Renal pelvis (tissue), 4 donors: Measurements from ENCODE around the gene PPP1R15B. TPM values are rescaled to one million over a fixed set of nuclear protein-coding genes. Genes with fewer than 3 reads are reported as not detected.

Source experiments
- DNase-seq: peaks from one replicate; pipeline ENCODE4 v3.0.0-alpha.2; 2013
- polyA plus RNA-seq, 3 donors: library from polyadenylated mRNA; unstranded; fragments of 120-200 nt; gene quantifications; one replicate each; pipeline ENCODE4 v1.2.1, GENCODE V29; 2013; ENCODE audit not compliant: insufficient read length in 3 of 3

Gene PPP1R15B
- polyA plus RNA-seq, 3 donors: 33.8 to 40.9 (median 38.6) TPM

DNA sequence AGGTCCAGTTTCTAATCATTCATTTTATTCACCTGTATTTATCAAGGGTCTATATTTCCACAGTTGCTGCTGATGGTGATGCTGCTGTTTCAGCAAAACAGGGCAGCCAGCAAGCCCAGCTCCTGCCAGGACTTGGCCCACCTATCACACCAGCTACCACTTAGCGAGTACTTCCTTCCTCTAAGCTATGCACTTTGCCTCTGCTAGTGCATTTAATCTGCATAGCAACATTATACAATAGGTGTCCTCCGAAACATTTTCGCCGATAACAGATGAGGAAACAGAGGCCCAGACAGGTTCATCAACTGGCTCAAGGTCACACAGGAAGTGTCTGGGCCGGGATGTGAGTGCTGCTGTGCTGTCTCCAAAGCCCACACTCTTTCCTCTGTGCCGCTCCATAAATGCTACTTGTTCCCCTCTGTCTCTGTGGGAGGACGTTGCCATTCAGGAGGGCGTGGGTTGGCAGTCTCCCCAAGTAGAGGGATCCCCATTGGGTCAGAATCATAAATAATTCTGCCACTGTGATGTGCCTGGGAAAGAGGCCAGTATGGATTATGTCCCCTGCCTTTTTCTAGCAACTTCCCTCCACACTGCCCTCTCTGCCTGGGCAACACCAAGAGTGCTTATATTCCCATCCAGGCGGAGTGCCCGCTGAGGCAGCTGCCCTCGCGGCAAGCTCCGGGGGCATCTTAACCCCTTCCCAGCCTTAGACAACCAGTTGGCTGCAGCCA lies 42.5 kb downstream of the PPP1R15B start:
- DNase-seq: no peak

DNA sequence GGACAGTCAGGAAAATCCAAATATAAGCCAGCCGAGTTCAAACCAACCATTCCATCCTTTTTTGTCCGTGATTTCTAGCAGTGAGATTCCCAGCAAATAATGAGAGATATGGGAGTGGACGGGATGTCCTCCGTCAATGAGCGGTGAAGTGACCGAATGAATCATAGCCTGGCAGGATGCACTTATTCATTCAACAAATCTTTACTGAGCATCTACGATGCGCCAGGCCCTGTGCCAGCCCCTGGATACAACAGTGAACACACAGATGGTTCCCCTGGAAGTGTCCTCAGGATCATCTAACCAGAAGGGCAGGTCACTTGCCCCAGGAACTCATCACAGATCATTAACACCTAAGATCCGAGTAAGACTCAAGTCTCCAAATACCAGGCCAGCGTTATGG lies 43.7 kb downstream of the PPP1R15B start:
- DNase-seq: no peak

DNA sequence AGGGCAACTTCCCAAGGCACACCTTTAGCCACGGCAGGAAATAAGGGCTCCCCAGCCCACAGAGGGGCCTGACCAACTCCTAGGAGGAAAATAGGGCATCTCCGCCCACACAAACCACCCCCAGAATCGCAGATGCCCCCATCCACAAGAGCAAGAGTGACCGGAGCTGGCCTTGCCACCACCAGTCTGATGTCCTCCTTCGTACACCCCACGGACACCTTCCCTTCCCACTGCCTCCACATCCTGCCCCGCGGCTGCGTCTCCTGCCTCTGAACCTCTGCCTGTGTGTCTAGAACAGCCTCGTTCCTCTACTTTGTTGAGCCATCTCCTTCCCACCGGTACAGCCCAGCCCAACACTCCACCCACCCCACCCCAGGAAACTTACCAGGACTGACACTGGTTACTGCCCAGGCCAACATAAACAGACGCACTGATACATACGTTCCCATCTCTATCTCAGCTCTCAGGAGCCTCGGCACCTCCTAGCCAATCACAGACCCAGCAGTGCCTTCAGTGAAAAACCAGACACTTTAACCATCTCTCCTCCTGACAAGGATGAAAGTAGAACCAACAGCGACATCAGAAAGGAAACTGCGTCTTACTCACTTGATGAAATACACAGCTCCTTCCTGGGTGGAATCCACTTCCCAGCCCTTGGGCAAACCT lies 44.3 kb downstream of the PPP1R15B start:
- no peak for DNase-seq

DNA sequence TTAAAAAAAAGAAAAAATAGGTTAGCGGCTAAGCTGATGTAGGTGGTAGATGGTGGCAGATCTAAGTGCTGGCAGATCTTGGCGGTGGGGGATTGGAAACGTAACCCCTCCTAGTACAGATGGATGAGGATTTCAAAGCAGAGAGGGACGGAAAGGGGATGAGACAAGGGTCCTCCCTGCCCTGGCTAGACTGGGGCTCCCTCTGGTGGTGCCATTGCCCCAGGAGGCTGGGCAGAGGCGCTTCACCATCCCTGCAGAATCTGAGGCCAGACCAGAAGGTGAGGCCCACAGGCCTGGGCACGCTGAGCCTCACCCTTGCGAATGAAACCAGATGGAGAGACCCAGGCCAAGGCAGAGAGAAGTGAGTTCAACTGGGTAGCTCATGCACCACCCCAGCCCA lies 44.9 kb downstream of the PPP1R15B start:
- no peak for DNase-seq

DNA sequence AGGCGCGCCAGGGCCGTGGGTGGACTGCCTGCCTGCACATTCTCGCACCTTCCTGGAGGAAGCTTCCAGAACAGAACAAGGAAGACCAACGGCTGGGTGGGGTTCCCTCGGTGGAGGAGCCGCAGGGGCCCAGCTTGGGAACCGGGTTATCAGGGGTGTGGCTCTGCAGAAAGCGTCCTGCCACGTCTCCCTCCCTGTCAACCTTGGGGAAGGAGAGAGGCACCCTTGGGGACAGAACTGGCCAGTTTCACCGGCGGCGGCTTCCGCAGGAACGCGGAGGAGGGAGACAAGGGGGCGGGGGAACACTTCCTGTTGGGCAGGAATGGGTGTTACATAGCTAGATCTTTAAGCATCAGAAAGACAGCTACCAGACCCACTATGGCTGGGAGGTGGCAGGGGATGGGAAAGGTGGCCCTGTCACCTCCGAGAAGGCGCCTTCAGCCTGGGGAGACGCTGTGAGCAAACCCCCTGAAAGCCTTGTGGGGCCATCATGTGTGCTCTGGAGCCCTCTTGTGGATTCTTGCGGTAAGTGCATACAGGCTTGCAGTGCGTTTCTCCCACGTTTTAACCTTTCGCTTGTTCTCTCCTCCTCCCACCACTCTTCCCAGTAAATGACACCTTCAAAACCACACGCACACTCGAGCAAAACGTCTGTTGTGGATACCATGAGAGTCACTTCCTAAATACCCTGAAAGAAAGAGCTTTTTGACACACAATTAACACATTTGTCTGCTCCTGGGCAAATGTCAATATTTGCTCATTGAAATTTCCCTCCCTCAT lies 48.1 kb downstream of the PPP1R15B start:
- no peak for DNase-seq

DNA sequence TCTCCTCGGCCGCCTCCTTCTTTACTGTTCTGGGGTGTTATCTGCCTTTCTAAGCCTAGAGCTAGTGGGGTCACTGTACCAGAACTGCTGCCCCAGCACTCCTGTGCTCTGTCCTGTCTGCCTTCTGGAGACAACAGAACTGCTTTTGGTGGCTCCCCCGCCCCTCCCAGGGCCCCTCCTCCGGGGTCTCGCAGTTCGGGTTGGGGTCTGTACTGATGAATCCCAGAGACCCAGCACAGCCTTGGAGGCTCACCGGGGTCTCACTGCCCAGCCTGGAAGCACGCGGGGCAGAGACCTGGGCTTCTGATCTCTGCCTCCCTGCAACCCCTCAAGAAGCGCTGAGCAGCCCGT lies 48.7 kb downstream of the PPP1R15B start:
- no peak for DNase-seq

DNA sequence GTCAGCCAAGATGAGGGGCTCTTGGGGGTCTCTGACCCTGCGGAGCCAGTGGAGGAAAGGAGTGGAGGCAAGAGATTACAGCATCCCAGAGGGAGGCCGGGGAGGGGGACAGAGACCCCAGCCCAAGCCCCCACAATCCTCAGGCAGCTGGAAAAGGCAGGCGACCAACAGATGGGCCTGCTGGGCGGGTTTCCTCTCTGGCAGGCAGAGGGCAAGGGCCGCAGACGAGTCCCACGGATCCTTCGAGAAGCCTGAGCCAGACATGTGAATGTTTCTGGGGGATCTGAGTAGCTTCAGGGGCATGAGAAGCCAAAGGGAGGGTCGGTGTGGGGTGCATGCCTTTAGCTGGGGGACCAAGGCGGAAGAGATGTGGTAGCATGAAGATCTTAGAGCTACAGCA lies 49.8 kb downstream of the PPP1R15B start:
- no peak for DNase-seq

DNA sequence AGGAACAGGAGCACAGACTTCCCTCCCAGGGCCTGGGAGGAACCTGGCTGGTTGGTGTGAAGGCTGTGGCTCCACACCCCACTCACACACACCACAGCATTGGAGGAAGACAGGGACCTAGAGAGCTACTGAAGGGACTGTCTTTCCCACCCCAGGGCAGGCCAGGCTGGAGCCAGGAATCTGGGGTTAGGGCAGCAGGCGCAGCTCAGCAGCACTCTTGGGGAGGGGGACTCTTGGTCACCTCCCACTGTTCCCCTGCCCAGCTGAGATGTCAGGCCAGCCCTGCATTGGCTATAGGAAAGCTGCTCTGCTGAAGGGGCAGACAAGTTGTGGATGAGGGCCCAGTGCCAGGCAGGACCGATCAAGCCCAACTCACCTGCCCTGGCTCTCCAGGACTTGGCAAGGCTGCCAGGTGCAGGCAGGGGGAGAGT lies 50.3 kb downstream of the PPP1R15B start:
- DNase-seq: no peak

DNA sequence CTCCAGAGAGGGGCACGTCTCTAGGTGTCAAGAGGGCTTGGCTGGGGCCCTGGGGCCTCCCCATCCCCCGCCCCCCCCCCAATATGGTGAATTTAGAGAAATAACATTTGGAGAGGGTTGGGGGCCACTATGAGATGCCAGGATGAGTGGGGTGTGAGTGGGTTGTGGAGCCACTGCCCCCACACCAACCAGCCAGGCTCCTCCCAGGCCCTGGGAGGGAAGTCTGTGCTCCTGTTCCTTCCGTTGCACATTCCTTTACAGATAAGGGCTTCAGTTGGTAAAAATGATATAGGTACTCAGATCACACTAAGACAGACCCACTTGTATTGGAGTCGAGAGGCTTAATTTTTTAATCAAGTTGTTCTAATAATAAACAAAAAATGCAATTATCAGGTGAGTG lies 51.3 kb downstream of the PPP1R15B start:
- DNase-seq: no peak

DNA sequence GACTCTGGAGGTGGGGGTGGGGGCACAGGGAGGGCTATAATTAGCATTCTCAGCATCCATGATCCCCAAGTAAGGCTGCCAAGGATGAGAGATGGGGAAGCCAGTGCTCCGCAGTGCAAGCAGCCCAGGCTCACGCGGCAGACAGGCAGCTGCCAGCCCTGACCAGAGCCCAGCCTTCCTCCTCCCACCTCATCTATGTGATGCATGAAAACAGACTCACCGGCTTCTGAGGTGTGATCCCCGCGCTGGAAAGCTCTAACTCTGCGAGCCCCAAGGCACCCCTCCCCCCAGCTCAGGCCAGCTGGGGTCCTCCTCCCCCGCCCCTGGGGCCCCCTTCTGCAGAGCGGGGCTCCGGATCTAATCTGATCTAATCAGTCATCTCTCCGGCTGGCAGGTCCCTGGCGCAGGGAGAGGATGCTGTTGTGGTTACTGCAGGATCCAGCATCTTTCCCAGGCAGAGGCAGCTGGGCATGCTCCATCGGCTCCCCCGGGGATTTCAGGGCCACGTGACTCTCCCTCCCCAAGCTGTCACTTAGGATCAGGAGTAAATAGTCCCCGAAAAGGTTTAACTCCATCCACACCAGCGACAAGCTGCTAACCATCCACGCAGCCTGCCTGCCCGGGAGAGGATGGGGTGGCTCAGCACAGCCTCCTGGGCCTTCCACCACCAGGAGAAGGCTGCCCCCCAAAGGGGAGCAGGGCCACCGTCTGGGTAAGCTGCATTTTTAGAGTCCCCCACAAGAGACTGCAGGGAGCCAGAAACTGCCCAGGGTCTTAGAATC lies 52.0 kb downstream of the PPP1R15B start, which contains the start of gene PLEKHA6:
TSS of gene PLEKHA6 (minus strand) at position 456 of the 782 bp plus-strand sequence. CDS start 86,202 bp downstream, outside the sequence.
- peak; percentile 69 for DNase-seq

DNA sequence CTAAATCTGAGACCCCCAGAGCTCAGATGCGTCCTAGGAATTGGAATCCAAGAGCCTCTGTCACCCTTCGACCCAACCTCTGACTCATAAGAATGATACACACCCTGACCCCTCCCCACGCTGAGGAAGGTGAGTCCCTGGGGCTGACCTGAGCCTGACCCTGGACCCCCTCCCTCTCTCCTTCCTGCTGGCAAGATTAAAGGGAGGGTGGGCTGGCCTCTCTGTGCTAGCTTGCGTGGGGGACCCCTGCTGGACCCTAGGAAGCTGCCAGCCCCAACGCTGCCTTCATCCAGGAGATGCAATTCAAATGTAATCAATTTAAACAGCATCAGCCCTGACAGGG lies 52.5 kb downstream of the PPP1R15B start:
- no peak for DNase-seq

DNA sequence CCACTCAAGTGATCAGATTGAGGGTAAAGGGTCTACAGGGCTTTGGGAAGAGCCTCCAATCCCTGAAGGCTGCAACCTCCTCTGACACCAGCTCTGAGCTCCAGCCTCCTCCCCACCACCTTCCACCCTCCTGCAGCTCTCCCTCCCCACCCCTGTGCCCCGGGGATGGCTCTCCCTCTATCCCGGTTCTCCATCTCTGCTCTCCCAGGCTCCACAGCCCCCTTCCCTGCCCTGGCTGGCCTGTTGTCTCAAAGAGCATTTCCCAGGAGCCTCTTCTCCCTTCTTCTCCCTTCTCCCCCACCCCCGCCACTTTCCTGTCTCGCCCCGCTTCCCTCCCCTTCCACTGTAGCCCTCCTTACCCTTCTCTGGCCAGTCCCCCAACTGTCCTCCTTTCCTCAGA lies 53.0 kb downstream of the PPP1R15B start:
- no peak for DNase-seq

DNA sequence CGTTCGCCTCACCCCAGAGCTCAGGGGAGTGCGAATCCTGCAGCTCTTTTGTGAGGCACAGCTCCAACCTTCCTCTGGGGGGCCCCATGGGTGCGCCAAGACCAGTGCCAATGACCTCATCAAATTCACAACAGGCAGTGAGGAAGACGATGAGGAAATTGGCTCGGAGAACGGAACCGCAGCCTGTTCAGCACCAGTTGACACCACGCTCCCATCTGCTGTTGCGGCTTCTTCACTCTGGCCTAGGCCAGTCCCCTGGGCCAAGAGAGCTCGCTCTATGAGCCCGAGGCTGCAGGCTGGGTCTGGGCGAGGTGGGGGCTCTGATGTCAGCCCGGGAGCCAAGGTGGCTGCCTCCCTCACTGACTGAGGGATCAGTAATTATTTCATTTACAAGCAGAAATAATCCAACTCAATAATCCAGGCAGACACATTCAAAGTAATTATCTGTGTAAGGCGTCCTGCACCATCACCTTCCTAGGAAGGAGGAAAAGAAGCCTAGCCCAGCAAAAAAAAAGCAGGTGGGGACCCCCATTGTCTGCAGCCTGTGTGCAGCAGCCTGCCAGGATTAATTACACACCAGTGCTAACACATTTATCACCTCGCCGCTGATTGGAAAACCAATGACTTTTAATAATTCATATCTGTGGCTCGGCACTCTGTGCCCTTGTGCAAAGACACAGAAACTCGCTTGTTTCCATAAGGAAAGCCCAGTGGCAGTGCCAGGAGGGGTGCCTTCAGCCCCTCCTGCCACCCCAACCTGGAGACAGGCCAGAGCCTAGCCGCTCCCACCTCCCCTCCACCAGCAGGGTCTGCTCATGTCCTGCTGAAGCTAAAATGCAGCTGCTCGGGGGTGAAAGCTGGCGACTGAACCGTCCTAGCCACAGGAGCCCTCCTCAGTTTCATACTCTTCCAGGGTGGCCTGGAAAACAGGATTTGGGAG lies 53.8 kb downstream of the PPP1R15B start:
- no peak for DNase-seq

DNA sequence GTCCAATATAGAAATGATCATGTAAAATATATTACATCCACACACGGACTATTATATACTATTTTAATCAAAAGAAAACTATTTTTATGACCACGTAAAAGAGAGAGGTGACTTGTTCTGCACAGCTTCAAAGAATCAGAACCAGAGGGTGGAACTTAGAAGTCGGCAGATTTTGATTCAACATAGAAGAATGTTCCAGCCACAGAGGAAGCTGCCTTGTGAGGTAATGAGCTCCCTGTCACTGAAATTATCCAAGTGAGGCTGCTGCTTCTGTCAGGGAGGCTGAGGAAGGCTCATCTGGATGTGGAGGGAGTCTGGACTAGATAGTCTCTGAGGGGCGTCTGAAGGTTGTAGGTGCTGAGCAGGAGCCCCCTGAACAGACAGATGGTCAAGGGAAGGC lies 54.6 kb downstream of the PPP1R15B start:
- DNase-seq: no peak

DNA sequence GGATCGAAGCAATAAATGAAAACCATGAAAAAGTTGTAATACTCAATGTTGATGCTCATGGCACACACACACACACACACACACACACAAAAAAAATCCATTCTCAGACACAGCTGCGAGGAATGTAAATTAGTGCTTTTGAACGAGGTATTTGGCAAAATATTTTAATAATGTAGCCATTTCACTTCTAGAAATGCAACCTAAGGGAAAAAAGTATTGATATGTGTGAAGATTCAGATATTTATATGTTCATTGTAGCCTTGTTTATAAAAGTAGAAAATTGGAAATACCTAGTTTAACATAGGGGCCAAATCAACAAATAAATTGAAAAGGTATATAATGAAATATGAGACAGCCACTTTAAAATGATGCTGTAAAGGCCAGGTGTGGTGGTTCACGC lies 55.7 kb downstream of the PPP1R15B start:
- no peak for DNase-seq

DNA sequence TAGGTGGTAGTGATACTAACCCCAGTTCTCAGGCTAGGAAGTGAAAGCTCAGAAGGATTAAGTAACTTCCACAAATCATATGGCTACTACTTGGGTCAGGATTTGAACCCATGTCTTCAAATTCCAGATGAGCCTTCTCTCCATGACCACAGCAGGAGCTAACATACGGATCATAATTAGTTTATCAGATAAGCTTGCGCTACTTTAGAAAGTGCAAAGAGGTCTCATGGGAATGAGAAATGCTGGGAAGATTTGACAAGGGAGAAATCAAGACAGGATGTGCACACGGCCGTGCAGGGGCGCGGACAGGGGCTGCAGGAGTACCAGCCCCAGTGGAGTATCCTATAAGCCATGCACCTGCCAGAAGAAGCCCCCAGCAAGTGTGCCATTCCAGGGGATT lies 57.0 kb downstream of the PPP1R15B start:
- no peak for DNase-seq

Other genes with a start within 250 kb of the PPP1R15B start
- 10 to 100 TPM; 58.1 to 97.3 (median 71.9) TPM for gene REN, start 245.5 kb downstream of the PPP1R15B start, polyA plus RNA-seq
- gene KISS1, start 215.3 kb downstream of the PPP1R15B start, polyA plus RNA-seq: under 1 TPM in 2 of 3 donors, not detected in 1; 0.28 to 0.81 TPM
- 1 to 10 TPM; 3.0 to 4.1 (median 4.0) TPM for gene GOLT1A, start 197.8 kb downstream of the PPP1R15B start, polyA plus RNA-seq
- gene PLEKHA6, start 51.9 kb downstream of the PPP1R15B start, polyA plus RNA-seq: 10 to 100 TPM; 50.3 to 61.9 (median 55.8) TPM
- 10 to 100 TPM; 18.4 to 29.1 (median 22.3) TPM for gene PIK3C2B, start 83.0 kb upstream of the PPP1R15B start, polyA plus RNA-seq
- 10 to 100 TPM; 20.6 to 82.2 (median 59.6) TPM for gene MDM4, start 104.6 kb upstream of the PPP1R15B start, polyA plus RNA-seq